NCI-H1105 (cell line): ENCODE data around the gene FOLR3.
"Not testable (repeated sequence)": the region's sequence is repeated elsewhere in the genome, so short reads cannot be mapped to it uniquely, and the experiment has no call there.

Experiments used
- DNase-seq: peaks from one replicate; lab custom pipeline; 2025; lab: John Stamatoyannopoulos, UW

FOLR3 gene

GRCh38 chr11:72123117-72123653 lies 12.3 kb upstream of the FOLR3 start:
- DNase-seq, result no peak

- DNase-seq, result no peak
These were observed 11.5 kb upstream of the FOLR3 start for GRCh38 chr11:72124046-72124445.

- no peak for DNase-seq
These were observed 9.6 kb upstream of the FOLR3 start for GRCh38 chr11:72125956-72126355.

- DNase-seq, result no peak
These were observed 7.6 kb upstream of the FOLR3 start for GRCh38 chr11:72127923-72128322.

GRCh38 chr11:72129381-72129780 lies 6.1 kb upstream of the FOLR3 start:
- no peak for DNase-seq

- DNase-seq, result no peak
These were observed 2.9 kb upstream of the FOLR3 start for GRCh38 chr11:72132646-72133045.

- no peak for DNase-seq
These were observed 562 bp downstream of the FOLR3 start for GRCh38 chr11:72135891-72136683.

GRCh38 chr11:72136684-72137262 lies 1.2 kb downstream of the FOLR3 start:
- no peak for DNase-seq

GRCh38 chr11:72138821-72139390 lies 3.4 kb downstream of the FOLR3 start:
- DNase-seq, result no peak

- DNase-seq, result no peak
These were observed 4.0 kb downstream of the FOLR3 start for GRCh38 chr11:72139500-72139899.

- no peak for DNase-seq
These were observed 5.1 kb downstream of the FOLR3 start for GRCh38 chr11:72140661-72141060.

GRCh38 chr11:72141066-72141465 lies 5.5 kb downstream of the FOLR3 start:
- no peak for DNase-seq

GRCh38 chr11:72142086-72142485 lies 6.6 kb downstream of the FOLR3 start:
- not testable (repeated sequence) for DNase-seq

GRCh38 chr11:72142543-72142942 lies 7.0 kb downstream of the FOLR3 start:
- DNase-seq, result not testable (repeated sequence)

- no peak for DNase-seq
These were observed 9.5 kb downstream of the FOLR3 start for GRCh38 chr11:72144807-72145565.

- no peak for DNase-seq
These were observed 11.1 kb downstream of the FOLR3 start for GRCh38 chr11:72146625-72147024.

- DNase-seq, result no peak
These were observed 15.4 kb downstream of the FOLR3 start for GRCh38 chr11:72150882-72151281.

GRCh38 chr11:72153874-72154273 lies 18.3 kb downstream of the FOLR3 start:
- DNase-seq, result not testable (repeated sequence)

GRCh38 chr11:72154816-72155215 lies 19.3 kb downstream of the FOLR3 start:
- DNase-seq, result no peak

- no peak for DNase-seq
These were observed 20.2 kb downstream of the FOLR3 start for GRCh38 chr11:72155751-72156150.

- no peak for DNase-seq
These were observed 21.6 kb downstream of the FOLR3 start for GRCh38 chr11:72157131-72157530.

GRCh38 chr11:72160319-72160718 lies 24.8 kb downstream of the FOLR3 start:
- DNase-seq, result no peak
